ENCODE measurements around the gene KRT12.

KRT12 gene

DNA sequence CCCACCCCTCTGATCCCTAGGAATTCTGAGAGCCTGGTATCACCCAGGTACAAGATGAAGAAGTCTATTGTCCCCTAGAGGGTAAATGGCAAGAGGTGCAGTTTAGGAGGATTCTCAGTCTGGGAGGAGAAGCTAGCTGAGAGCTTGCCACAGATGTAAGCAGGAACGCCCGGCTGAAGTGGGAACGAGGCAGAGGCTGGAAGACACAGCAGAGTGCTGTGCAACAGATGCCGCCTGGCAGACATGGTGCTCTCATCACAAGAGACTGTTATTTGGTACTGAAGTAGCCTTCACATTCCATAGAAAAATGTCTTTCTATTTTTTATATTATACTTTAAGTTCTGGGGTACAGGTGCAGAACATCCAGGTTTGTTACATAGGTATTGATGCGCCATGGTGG, 38.3 kb upstream of the KRT12 start:
- H3K4me3 ChIP-seq (ENCODE audit: extremely low read depth, insufficient read depth, low read length, poor library complexity, severe bottlenecking): no peak overlapping the region
- H3K27ac ChIP-seq (ENCODE audit: low read depth, low read length, severe bottlenecking): no peak overlapping the region
- H3K9me3 ChIP-seq (ENCODE audit: control insufficient read depth, low read length): no peaks in the 10 kb centered on the region
- H3K4me1 ChIP-seq (ENCODE audit: control insufficient read depth, insufficient read depth, low read length, poor library complexity, severe bottlenecking): peaks cover 4% of the 10 kb centered on the region
- 86 to 100% methylated on average over 4 of the region's 5 CpGs for WGBS, 2 experiments (ENCODE audit: insufficient coverage in 2 of 2)
- no peaks in the 10 kb centered on the region for H3K36me3 ChIP-seq (ENCODE audit: control insufficient read depth, insufficient read depth, low read length)

GRCh38 chr17:40903129-40903847, 36.3 kb upstream of the KRT12 start:
- no peaks in the 10 kb centered on the region for H3K36me3 ChIP-seq (ENCODE audit: control insufficient read depth, insufficient read depth, low read length)
- H3K9me3 ChIP-seq (ENCODE audit: control insufficient read depth, low read length): no peaks in the 10 kb centered on the region
- H3K27ac ChIP-seq (ENCODE audit: low read depth, low read length, severe bottlenecking): no peak overlapping the region
- peaks cover 4% of the 10 kb centered on the region for H3K4me1 ChIP-seq (ENCODE audit: control insufficient read depth, insufficient read depth, low read length, poor library complexity, severe bottlenecking)
- 87% methylated on average over 11 of the region's 12 CpGs for WGBS, 2 experiments (ENCODE audit: insufficient coverage in 2 of 2)
- H3K4me3 ChIP-seq (ENCODE audit: extremely low read depth, insufficient read depth, low read length, poor library complexity, severe bottlenecking): no peak overlapping the region

DNA sequence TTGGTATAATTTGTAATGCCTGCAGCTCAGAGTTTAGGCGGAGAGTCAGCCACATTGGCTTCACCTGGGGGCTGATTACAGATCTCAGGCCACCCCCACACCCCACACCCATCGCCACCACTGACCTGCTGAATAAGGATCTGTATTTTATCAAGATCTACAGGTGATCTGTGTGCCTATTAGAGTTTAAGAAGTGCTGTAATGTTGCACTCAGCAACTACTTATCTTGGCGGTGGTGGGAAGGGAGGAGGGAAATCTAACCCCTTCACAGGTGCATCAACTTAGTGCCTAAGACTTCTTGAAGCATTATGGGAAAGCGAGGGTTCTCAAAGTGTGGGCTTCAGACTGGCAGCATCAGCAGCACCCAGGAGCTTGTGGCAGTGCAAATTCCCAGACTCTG, 35.5 kb upstream of the KRT12 start:
- no peak overlapping the region for H3K4me3 ChIP-seq (ENCODE audit: extremely low read depth, insufficient read depth, low read length, poor library complexity, severe bottlenecking)
- 94 to 100% methylated on average over 1 to 2 of the region's 4 CpGs for WGBS, 2 experiments (ENCODE audit: insufficient coverage in 2 of 2)

GRCh38 chr17:40901981-40902474, 35.0 kb upstream of the KRT12 start:
- no peaks in the 10 kb centered on the region for H3K36me3 ChIP-seq (ENCODE audit: control insufficient read depth, insufficient read depth, low read length)
- H3K9me3 ChIP-seq (ENCODE audit: control insufficient read depth, low read length): no peaks in the 10 kb centered on the region
- H3K4me1 ChIP-seq (ENCODE audit: control insufficient read depth, insufficient read depth, low read length, poor library complexity, severe bottlenecking): peaks cover 4% of the 10 kb centered on the region
- WGBS, 2 experiments (ENCODE audit: insufficient coverage in 2 of 2): no CpG with 5 or more reads among the region's 1 CpG
- H3K27ac ChIP-seq (ENCODE audit: low read depth, low read length, severe bottlenecking): no peak overlapping the region
- no peak overlapping the region for H3K4me3 ChIP-seq (ENCODE audit: extremely low read depth, insufficient read depth, low read length, poor library complexity, severe bottlenecking)

More for the DNA sequence above, 35.5 kb upstream of the KRT12 start:
- Histone ChIP-seq H3K36me3 (ENCODE audit: control insufficient read depth, insufficient read depth, low read length) (no peaks in the 10 kb centered on the region), H3K27ac (ENCODE audit: low read depth, low read length, severe bottlenecking) (no peak overlapping the region), H3K4me1 (ENCODE audit: control insufficient read depth, insufficient read depth, low read length, poor library complexity, severe bottlenecking) (peaks cover 4% of the 10 kb centered on the region), H3K9me3 (ENCODE audit: control insufficient read depth, low read length) (no peaks in the 10 kb centered on the region)

DNA sequence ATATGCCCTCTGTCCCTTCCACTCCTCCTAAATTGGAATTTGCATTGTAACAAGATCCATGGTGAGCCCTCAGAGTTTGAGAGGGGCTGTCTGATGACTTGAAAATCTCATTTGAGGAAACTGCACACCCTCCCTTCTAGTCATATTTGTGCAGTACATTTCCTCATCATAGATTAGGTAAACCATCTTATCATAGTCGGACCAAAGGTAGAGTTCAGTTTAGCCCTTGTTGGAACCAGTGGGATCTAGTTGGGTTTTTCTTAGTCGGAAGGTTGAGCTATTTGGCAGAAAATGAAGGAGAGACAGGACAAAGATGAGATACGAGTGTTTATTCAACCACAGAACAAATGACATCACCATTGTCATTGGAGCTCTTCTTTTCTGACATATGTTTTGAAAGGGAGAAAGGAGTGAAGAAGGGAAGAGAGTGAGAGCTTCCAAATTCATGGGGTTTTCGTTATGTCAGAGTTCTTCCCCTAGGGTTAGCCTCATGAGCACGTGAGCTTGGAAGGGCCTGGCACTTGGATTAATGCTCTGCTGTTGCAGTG, 33.9 kb upstream of the KRT12 start:
- Histone ChIP-seq H3K9me3 (ENCODE audit: control insufficient read depth, low read length) (no peaks in the 10 kb centered on the region), H3K27ac (ENCODE audit: low read depth, low read length, severe bottlenecking) (no peak overlapping the region), H3K36me3 (ENCODE audit: control insufficient read depth, insufficient read depth, low read length) (no peaks in the 10 kb centered on the region), H3K4me3 (ENCODE audit: extremely low read depth, insufficient read depth, low read length, poor library complexity, severe bottlenecking) (no peak overlapping the region), H3K4me1 (ENCODE audit: control insufficient read depth, insufficient read depth, low read length, poor library complexity, severe bottlenecking) (peaks cover 4% of the 10 kb centered on the region)
- WGBS, 2 experiments (ENCODE audit: insufficient coverage in 2 of 2): 71 to 76% methylated on average over 2 to 3 of the region's 5 CpGs

DNA sequence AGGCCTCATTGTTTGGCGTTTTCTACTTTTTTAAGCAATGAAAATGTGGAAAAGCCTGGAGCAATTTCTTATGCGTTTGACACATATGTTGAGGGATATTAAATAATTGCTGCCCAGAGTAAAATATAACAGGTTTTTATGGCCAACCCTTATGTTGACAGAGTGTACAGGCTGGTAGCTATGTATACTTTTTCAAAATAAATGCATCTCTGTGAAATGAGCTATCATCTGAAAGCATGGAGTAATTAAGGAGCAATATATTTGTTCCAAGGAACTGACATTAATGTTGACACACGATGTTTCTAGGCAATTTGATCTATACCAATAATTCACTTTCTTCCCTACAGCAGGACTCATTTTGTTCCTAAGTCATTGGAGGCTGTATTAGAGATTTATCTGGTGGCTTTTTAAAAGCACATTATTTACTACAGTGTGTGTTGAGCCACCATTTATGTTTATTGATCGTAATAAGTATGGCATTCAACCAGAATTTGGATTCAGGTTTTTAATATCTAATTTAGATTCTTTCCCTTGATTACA, 30.0 kb upstream of the KRT12 start:
- no peaks in the 10 kb centered on the region for H3K4me1 ChIP-seq (ENCODE audit: control insufficient read depth, insufficient read depth, low read length, poor library complexity, severe bottlenecking)
- H3K27ac ChIP-seq (ENCODE audit: low read depth, low read length, severe bottlenecking): no peak overlapping the region
- no peaks in the 10 kb centered on the region for H3K36me3 ChIP-seq (ENCODE audit: control insufficient read depth, insufficient read depth, low read length)
- H3K9me3 ChIP-seq (ENCODE audit: control insufficient read depth, low read length): no peaks in the 10 kb centered on the region
- H3K4me3 ChIP-seq (ENCODE audit: extremely low read depth, insufficient read depth, low read length, poor library complexity, severe bottlenecking): no peak overlapping the region
- 100% methylated on average over 1 to 2 of the region's 4 CpGs for WGBS, 2 experiments (ENCODE audit: insufficient coverage in 2 of 2)

GRCh38 chr17:40895106-40895730, 28.2 kb upstream of the KRT12 start:
- no peak overlapping the region for H3K4me3 ChIP-seq (ENCODE audit: extremely low read depth, insufficient read depth, low read length, poor library complexity, severe bottlenecking)
- H3K9me3 ChIP-seq (ENCODE audit: control insufficient read depth, low read length): no peaks in the 10 kb centered on the region
- H3K4me1 ChIP-seq (ENCODE audit: control insufficient read depth, insufficient read depth, low read length, poor library complexity, severe bottlenecking): no peaks in the 10 kb centered on the region
- H3K27ac ChIP-seq (ENCODE audit: low read depth, low read length, severe bottlenecking): no peak overlapping the region
- 83 to 89% methylated on average over 5 to 8 of the region's 9 CpGs for WGBS, 2 experiments (ENCODE audit: insufficient coverage in 2 of 2)
- H3K36me3 ChIP-seq (ENCODE audit: control insufficient read depth, insufficient read depth, low read length): no peaks in the 10 kb centered on the region

DNA sequence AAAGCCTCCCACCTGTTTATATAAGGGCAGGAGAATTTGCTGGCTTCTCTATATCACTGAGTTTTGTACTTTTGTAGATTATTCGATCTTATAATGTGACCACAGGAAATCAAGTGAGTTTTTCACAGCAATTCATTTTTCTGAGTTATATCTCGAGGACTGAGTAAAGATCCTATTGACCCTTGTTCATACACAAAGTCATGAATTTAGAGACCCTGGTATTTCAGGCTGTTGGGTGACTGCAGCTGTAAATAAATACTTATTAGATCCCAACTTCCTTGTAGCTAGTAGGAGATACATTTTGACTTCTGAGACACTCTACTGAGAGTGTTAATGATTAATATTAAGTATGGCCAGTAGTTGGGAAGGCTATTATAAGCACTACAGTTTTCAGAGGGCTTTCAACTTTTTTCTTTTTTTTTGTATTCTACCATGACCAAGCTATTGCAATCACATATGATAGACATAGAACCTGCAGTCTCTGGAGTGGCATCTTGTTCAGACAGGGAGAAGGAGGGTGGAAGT, 21.2 kb upstream of the KRT12 start:
- no peaks in the 10 kb centered on the region for H3K4me1 ChIP-seq (ENCODE audit: control insufficient read depth, insufficient read depth, low read length, poor library complexity, severe bottlenecking)
- no peaks in the 10 kb centered on the region for H3K9me3 ChIP-seq (ENCODE audit: control insufficient read depth, low read length)
- WGBS, 2 experiments (ENCODE audit: insufficient coverage in 2 of 2): 93% methylated on average over 2 of the region's 2 CpGs; no CpG with 5 or more reads in 1 of the 2 experiments
- H3K4me3 ChIP-seq (ENCODE audit: extremely low read depth, insufficient read depth, low read length, poor library complexity, severe bottlenecking): no peak overlapping the region
- H3K27ac ChIP-seq (ENCODE audit: low read depth, low read length, severe bottlenecking): no peak overlapping the region
- H3K36me3 ChIP-seq (ENCODE audit: control insufficient read depth, insufficient read depth, low read length): no peaks in the 10 kb centered on the region

- Histone ChIP-seq H3K4me1 (ENCODE audit: control insufficient read depth, insufficient read depth, low read length, poor library complexity, severe bottlenecking) (no peaks in the 10 kb centered on the region), H3K36me3 (ENCODE audit: control insufficient read depth, insufficient read depth, low read length) (no peaks in the 10 kb centered on the region), H3K27ac (ENCODE audit: low read depth, low read length, severe bottlenecking) (no peak overlapping the region), H3K9me3 (ENCODE audit: control insufficient read depth, low read length) (no peaks in the 10 kb centered on the region), H3K4me3 (ENCODE audit: extremely low read depth, insufficient read depth, low read length, poor library complexity, severe bottlenecking) (no peak overlapping the region)
- 83% methylated on average over 1 of the region's 3 CpGs; no CpG with 5 or more reads in 1 of the 2 experiments for WGBS, 2 experiments (ENCODE audit: insufficient coverage in 2 of 2)
Observed at GRCh38 chr17:40886090-40886489, 19.1 kb upstream of the KRT12 start.

DNA sequence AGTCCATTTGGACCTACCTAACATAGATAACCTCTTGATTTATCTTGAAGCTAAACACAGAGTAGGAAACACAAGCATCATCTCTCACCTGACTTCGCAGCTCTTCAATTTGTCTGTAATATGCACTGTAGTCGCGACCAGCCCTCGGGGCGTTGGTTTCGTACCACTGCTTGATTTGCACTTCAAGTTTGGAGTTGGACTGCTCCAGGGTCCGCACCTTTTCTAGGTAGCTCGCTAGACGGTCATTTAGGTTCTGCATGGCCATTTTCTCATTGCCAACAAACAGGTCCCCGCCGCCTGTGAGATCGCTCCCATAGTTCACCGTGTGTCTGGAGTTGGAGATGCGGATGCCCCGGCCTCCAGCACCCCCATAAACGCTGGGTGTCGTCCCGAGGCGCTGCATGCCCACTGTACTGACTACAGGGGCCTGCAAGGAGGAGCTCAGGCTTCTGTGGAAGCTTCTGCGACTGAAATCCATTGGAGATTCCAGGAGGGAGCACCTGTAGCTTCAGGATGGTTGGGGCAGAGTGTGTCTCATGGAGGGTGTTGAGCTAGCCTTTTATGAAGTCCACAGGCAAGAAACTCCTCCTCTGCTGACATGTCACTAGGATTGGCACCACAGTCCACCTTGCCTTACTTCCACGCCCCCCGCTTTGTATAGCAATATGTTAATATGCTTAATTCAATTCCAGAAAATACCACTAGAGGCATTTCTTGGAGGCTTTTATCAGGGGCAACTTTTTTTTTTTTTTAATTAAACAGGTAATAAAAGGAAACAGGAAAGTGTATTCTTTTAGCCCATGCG, 17.9 kb upstream of the KRT12 start, which contains the start of gene KRT20:
TSS of gene KRT20 (minus strand) at position 535 of the 805 bp plus-strand sequence. CDS start at position 478, 57 bp downstream.
- Histone ChIP-seq H3K27ac (ENCODE audit: low read depth, low read length, severe bottlenecking) (no peak within 1 kb of the TSS), H3K4me3 (ENCODE audit: extremely low read depth, insufficient read depth, low read length, poor library complexity, severe bottlenecking) (no peak within 1 kb of the TSS), H3K36me3 (ENCODE audit: control insufficient read depth, insufficient read depth, low read length) (no peaks in the 10 kb centered on the region), H3K9me3 (ENCODE audit: control insufficient read depth, low read length) (no peaks in the 10 kb centered on the region), H3K4me1 (ENCODE audit: control insufficient read depth, insufficient read depth, low read length, poor library complexity, severe bottlenecking) (no peaks in the 10 kb centered on the region)
- WGBS, 2 experiments (ENCODE audit: insufficient coverage in 2 of 2): 92 to 94% methylated on average over 19 to 20 of the region's 23 CpGs
